Stimulated activated naive CD8-positive, alpha-beta T cell treated with anti-CD3 and anti-CD28 coated beads, Interleukin-15, Interleukin-2, amounts not matched to agents 100 U/mL and 50 U/mL, for 24 hours (primary cell): ENCODE data around the gene KCTD13.
A peak's percentile ranks its signal among the peaks of the same experiment; 100 is the strongest.
"Not testable (repeated sequence)": the region's sequence is repeated elsewhere in the genome, so short reads cannot be mapped to it uniquely, and the experiment has no call there.

ENCODE experiments used
- ATAC-seq: fragments of 150-1000 bp; cut with Tn5 transposase; one replicate; pipeline ENCODE4 v1.10.0; 2021
- DNase-seq: peaks from one replicate; pipeline ENCODE4 v3.0.0; 2021

Gene KCTD13

GRCh38 chr16:29906520-29907244 lies 19.3 kb downstream of the KCTD13 start:
- ATAC-seq (no peak), DNase-seq (no peak)

- no peak for DNase-seq
- no peak for ATAC-seq
Measured at GRCh38 chr16:29905668-29906067, 20.4 kb downstream of the KCTD13 start.

GRCh38 chr16:29904947-29905346 lies 21.1 kb downstream of the KCTD13 start:
- ATAC-seq (no peak), DNase-seq (no peak)

- no peak for DNase-seq
- no peak for ATAC-seq
Measured at GRCh38 chr16:29903590-29903989, 22.4 kb downstream of the KCTD13 start.

GRCh38 chr16:29901607-29901945 lies 24.4 kb downstream of the KCTD13 start:
- DNase-seq (no peak), ATAC-seq (no peak)

- DNase-seq (no peak), ATAC-seq (no peak)
Measured at GRCh38 chr16:29900888-29901606, 25.0 kb downstream of the KCTD13 start.

DNA sequence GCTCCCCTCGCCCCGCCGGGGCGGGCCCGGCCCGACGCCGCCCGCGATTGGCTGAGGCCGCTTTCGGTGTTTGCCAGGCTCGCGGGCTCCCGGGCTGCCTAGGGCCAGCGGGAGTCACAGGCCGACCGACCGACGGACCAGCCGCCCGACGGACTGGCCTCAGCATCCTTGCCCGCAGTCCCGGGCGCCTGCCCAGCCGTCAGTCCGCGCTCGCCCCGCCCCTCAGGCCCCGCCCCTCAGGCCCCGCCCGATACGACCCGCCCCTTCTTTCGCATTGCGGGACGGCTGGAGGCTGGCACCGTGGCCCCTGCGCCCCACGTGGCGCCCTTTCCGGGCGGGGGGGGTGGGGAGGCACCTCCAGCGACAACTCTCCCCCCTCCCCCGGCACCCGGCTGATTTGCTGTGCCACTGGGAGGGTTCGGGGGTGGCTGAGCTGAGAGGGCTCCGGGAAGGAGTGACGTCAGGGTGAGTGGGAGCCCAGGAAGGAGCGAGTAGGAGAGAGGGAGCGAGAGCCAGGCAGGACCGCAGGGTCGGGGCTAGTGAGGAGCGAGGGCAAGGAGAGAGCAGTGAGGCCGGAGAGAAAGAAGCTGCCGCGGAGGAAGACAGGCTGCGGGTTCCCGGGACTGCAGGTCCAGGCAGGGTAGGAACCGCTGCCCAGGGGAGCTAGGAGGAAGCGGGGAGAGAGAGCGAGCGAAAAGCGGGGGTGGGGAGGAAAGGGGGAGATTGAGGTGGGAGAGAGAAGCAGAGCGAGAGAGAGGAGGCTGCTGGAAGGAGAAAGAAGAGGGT lies 25.7 kb downstream of the KCTD13 start, which contains the start of gene ASPHD1:
ASPHD1 (plus strand) TSS at position 387 of the 786 bp plus-strand sequence. CDS start 484 bp downstream, outside the sequence.
- ATAC-seq (peak; percentile 87), DNase-seq (peak; percentile 71)

GRCh38 chr16:29899516-29900101 lies 26.4 kb downstream of the KCTD13 start, which contains the start of gene SEZ6L2:
Gene SEZ6L2, minus strand, starts transcription at chr16:29899550. Its CDS starts 531 bp downstream, at chr16:29899019.
- no peak for ATAC-seq
- DNase-seq: peak; percentile 88

GRCh38 chr16:29898804-29899515 lies 27.1 kb downstream of the KCTD13 start:
- no peak for DNase-seq
- ATAC-seq: no peak

GRCh38 chr16:29898135-29898803 lies 27.8 kb downstream of the KCTD13 start:
- ATAC-seq: no peak
- DNase-seq: no peak

GRCh38 chr16:29897333-29897732 lies 28.7 kb downstream of the KCTD13 start:
- no peak for ATAC-seq
- no peak for DNase-seq

- ATAC-seq (no peak), DNase-seq (no peak)
Measured at GRCh38 chr16:29896841-29897240, 29.2 kb downstream of the KCTD13 start.

DNA sequence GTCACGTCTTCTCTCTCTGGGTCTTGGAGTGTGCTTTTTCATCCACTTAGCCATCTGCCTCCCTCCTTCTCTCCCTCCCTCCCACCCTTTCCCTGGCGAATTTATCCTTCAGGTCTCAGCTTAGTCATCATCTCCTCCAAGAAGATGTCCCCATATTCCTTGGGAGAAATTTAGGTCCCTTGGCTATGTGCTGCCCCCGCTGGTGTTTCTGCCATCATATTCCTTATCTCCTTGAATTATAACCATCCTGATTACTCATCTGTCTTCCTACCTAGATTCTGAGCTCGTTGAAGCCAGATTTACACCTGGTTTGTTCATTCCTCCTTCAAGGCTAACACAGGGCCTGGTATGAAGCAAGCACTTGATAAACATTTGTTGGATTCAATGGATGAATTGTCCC lies 31.7 kb downstream of the KCTD13 start:
- no peak for DNase-seq
- no peak for ATAC-seq

GRCh38 chr16:29893553-29893952 lies 32.5 kb downstream of the KCTD13 start:
- ATAC-seq (no peak), DNase-seq (no peak)

DNA sequence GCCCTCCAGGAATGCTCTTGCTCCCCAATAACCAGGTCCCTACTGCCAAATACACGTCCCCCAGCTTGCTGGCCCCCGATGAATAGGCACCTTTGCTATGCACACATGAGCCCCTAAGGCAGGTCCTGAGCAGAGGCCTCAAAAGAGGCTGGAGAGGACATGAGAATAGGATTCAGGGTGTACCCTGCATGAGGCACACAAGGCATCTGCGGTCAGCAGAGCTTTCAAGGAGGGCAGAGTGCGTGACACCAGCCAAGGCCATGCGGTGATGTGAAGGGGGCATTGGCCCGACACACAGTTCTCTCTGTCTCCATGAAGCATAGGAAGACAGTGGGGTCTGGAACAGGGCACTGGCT lies 33.6 kb downstream of the KCTD13 start:
- ATAC-seq: no peak
- no peak for DNase-seq

DNA sequence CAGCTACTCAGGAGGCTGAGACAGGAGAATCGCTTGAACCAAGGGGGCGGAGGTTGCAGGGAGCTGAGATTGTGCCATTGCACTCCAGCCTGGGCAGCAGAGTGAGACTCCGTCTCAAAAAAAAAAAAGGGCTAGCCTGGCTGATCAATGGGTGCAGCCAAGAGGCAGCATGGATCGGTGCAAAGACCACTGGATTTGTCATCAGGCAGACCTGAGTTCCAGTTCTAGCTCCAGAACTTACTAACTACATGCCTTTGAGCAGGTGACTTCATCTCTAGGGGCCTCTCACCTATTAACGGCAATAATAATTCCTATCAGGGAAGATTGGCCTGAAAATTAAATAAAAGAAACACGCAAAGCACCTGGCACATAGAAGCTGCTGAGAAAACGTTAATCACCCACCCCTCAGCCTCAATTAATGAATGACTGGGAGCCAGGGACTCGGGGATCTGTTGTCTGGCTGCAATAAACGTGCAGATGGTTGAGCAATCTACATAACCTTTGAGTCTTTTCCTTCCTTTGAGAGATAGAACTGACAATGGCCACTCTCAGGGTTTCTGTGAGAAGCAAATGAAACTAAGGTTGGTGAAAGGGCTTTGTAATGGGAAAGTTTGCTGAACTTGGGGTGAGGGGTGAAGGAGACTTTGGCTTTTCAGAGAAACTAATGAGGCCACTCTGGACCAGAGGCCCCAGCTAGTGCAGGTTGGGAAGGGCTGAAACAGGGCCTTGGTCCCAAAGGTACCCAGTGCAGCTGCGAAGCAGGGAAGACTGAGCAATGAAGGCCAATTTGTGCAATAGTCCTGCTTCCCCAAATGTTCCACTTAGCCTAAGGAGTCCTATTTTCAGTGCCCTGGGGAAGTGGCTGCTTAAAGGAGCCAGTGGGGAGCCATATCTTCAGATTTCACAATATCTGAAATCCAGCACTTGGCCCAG lies 34.2 kb downstream of the KCTD13 start:
- DNase-seq (no peak), ATAC-seq (no peak)

DNA sequence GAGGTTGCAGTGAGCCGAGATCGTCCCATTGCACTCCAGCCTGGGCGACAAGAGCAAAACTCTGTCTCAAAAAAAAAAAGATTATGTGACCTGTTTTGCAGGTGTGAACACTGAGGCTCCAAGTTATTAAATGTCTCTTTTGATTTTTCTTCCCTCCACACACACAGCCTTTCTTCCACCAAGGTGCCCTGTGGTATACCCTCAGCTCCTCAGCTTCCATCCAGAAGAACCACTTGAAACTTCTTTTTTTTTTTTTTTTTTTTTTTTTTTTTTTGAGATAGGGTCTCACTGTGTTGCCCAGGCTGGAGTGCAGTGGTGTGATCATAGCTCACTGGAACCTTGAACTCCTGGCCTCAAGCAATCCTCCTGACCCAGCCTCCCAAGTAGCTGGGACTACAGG lies 36.7 kb downstream of the KCTD13 start:
- DNase-seq, ATAC-seq: not testable (repeated sequence)

DNA sequence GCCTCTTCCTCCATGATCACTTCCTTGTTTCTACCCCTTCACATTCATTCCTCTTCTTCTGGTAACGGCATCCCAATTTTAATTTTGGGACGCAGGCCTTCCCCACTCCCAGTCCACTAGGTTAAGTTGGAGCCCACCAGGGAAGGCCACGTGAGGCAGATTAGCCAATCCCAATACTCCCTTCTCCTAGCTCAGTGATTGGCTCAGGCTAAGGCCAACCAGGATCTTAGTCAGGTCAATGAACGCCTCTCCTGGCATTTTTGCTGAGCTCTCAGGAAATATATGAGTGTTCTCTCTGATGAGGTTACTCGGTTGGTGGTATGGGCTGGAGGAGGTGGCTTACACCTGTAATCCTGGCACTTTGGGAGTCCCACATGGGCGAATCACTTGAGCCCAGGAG lies 42.0 kb downstream of the KCTD13 start:
- no peak for ATAC-seq

DNA sequence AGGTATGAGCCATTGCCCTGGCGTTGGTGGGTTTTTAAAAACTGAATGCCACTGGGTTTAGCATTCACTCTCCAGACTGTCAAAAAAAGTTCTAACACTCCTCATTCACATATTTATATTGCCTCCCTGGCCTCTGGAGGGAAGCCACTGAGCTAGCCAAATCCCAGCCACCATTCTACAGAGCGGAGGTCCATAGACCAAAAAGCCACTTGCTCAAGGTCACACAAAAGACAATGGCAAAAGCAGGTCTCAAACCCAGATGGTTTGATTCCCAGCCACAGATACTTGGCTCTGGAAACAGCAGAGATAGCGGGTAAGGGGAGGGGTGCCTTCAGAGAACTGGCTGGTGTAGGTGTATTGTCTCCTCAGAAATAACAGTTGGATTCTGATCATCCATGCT lies 45.0 kb downstream of the KCTD13 start:
- ATAC-seq (no peak), DNase-seq (no peak)

More for the DNA sequence above, 42.0 kb downstream of the KCTD13 start:
- no peak for DNase-seq

GRCh38 chr16:29878172-29878571 lies 47.9 kb downstream of the KCTD13 start:
- no peak for DNase-seq
- ATAC-seq: no peak
